Body of pancreas (tissue), 4 donors: ENCODE results near the gene CCL7.

Experiments
- CTCF ChIP-seq, 7 experiments: fragments of 450-650 bp in 4 of 7; fragments of 200-600 bp in 3 of 7; sonication (generic) in 3 of 7; IDR thresholded peaks; one replicate each; pipeline ENCODE4 v1.5.1; 2016 to 2019; ENCODE audit warnings: antibody characterized with exemption in 7 of 7
- POLR2A ChIP-seq, 3 donors: fragments of 450-650 bp; IDR thresholded peaks; one replicate each; pipeline ENCODE4 v1.6.1; 2016; ENCODE audit warnings: antibody characterized with exemption in 3 of 3, mild to moderate bottlenecking in 2 of 3

- TF ChIP-seq POLR2A (IDR thresholded peaks at IDR 0.05) (no peak), CTCF (IDR thresholded peaks at IDR 0.05) (no peak)
Observed at GRCh38 chr17:34308371-34308770, 38.4 kb downstream of the CCL7 start.
